SH-SY5Y (cell line): ENCODE measurements around the gene PTPRD.

Experiments used
- GATA2 ChIP-seq: IDR thresholded peaks from 2 replicates; pipeline ENCODE4 v1.6.1; 2011; ENCODE audit warnings: mild to moderate bottlenecking, low read depth, low read length
- GATA3 ChIP-seq: IDR thresholded peaks from 2 replicates; pipeline ENCODE4 v1.6.1; 2011; ENCODE audit warnings: low read depth, mild to moderate bottlenecking, low read length, moderate library complexity

DNA sequence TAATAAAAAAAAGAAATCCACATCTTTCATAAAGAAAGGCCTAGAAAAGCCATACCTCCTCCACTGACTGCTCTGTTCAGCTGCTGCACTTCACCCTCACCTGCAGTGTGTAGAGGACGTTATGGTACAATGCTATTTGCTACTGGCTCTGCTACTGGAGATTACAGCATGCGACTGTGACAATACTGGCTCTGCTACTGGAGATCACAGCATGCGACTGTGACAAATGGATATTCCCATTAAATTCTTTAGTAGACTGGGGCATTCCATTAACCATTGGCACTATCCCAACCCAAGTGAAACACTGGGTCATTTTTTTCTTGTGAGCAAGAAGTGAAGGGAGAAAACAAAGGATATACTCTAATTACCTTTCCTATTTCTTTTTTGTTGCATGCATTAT lies 1749.7 kb downstream of the PTPRD start:
- TF ChIP-seq GATA3 (no peak), GATA2 (no peak)
